GM12878 (cell line): Measurements from ENCODE around the gene LRGUK. TPM values are rescaled to one million over a fixed set of nuclear protein-coding genes. Genes with fewer than 3 reads are reported as not detected.

Experiments
- ATAC-seq: fragments of 200-7000 bp; cut with Tn5 transposase; 3 replicates; pipeline ENCODE4 v1.9.1; 2020; ENCODE audit warnings: mild to moderate bottlenecking, moderate library complexity
- BruUV-seq: library from RNA; stranded (reverse); fragments of 400-500 nt; replicated peaks from 2 replicates; lab custom pipeline; 2021; lab: Mats Ljungman, UMichigan
- CTCF ChIA-PET: fragments of 300-600 bp; sonication (Branson Sonifier 250); formaldehyde crosslinking; extraction: SDS; loops from one replicate; lab custom pipeline; 2021; ENCODE audit warnings: inconsistent platforms; lab: Yijun Ruan, JAX
- POLR2A ChIA-PET: fragments of 350-600 bp; formaldehyde crosslinking; extraction: SDS; loops from one replicate; lab custom pipeline; 2021; ENCODE audit warnings: inconsistent platforms; lab: Charles Lee
- RAD21 ChIA-PET: fragments of 300-600 bp; sonication (Branson Sonifier 250); formaldehyde crosslinking; loops from one replicate; lab custom pipeline; 2023; ENCODE audit warnings: antibody characterized with exemption; ENCODE audit not compliant: unreplicated experiment; lab: Charles Lee
- SMC1A ChIA-PET: fragments of 300-600 bp; sonication (Branson Sonifier 250); formaldehyde crosslinking; loops from one replicate; lab custom pipeline; 2023; ENCODE audit not compliant: unreplicated experiment, uncharacterized antibody; lab: Charles Lee
- DNase-seq: peaks from one replicate; pipeline ENCODE4 v3.0.0-alpha.2; 2011; ENCODE audit warnings: low read depth, low spot score
- FAIRE-seq: peaks from 3 replicates; lab custom pipeline; 2011; peaks lifted over from hg19 to GRCh38; lab: Jason Lieb, UNC
- H2AFZ ChIP-seq: 2 replicates; pipeline ENCODE4 v1.6.0; 2011; ENCODE audit warnings: low read depth, low read length, control low read depth; ENCODE audit not compliant: control insufficient read depth
- H3K27ac ChIP-seq: 2 replicates; pipeline ENCODE4 v1.5.1; 2011; ENCODE audit warnings: control low read depth; ENCODE audit not compliant: control insufficient read depth, insufficient read depth
- H3K27me3 ChIP-seq, 2 experiments: replicated peaks in 1 of 2; 2 replicates each; pipeline versions ENCODE4 v1.6.0 to v1.6.1; 2011; ENCODE audit warnings: low read length in 1 of 2; ENCODE audit not compliant: control insufficient read depth in 2 of 2, insufficient read depth in 2 of 2
- H3K36me3 ChIP-seq, 2 experiments: 2 replicates each; pipeline ENCODE4 v1.5.1; 2011; ENCODE audit warnings: low read length in 1 of 2; ENCODE audit not compliant: control insufficient read depth in 2 of 2, insufficient read depth in 2 of 2
- H3K4me1 ChIP-seq: 2 replicates; pipeline ENCODE4 v1.6.1; 2011; ENCODE audit warnings: mild to moderate bottlenecking, low read length, moderate library complexity, mixed read lengths; ENCODE audit not compliant: control insufficient read depth, insufficient read depth
- H3K4me2 ChIP-seq: 2 replicates; pipeline ENCODE4 v1.6.0; 2011; ENCODE audit warnings: control low read depth; ENCODE audit not compliant: control insufficient read depth, insufficient read depth
- H3K4me3 ChIP-seq: fragments of 200-600 bp; sonication (generic); 2 replicates; pipeline ENCODE4 v1.5.1; 2016
- H3K79me2 ChIP-seq: 2 replicates; pipeline ENCODE4 v1.6.0; 2011; ENCODE audit warnings: low read length; ENCODE audit not compliant: control insufficient read depth, insufficient read depth
- H3K9ac ChIP-seq: 2 replicates; pipeline ENCODE4 v1.8.0; 2011; ENCODE audit warnings: low read length, control low read depth, mixed read lengths; ENCODE audit not compliant: control insufficient read depth, insufficient read depth
- H3K9me3 ChIP-seq: replicated peaks from 3 replicates; pipeline ENCODE4 v1.5.1; 2011; ENCODE audit warnings: mild to moderate bottlenecking, low read length; ENCODE audit not compliant: control insufficient read depth, insufficient read depth
- H4K20me1 ChIP-seq: 2 replicates; pipeline ENCODE4 v1.6.0; 2011; ENCODE audit not compliant: control insufficient read depth, insufficient read depth
- GATAD2B ChIP-seq: fragments of 450-650 bp; conservative IDR thresholded peaks from 2 replicates; pipeline ENCODE4 v1.6.1; 2017; ENCODE audit warnings: low read depth, mild to moderate bottlenecking, moderate library complexity
- IRF5 ChIP-seq: fragments of 450-650 bp; IDR thresholded peaks from 2 replicates; pipeline ENCODE4 v1.6.1; 2017; ENCODE audit warnings: borderline replicate concordance
- PAX5 ChIP-seq: IDR thresholded peaks from 2 replicates; pipeline ENCODE4 v1.6.1; 2011; ENCODE audit warnings: low read depth, low read length, borderline replicate concordance
- PBX3 ChIP-seq: IDR thresholded peaks from 2 replicates; pipeline ENCODE4 v1.6.1; 2011; ENCODE audit warnings: mild to moderate bottlenecking, low read depth, low read length, moderate library complexity; ENCODE audit not compliant: insufficient replicate concordance
- SRF ChIP-seq, 2 experiments: IDR thresholded peaks; 2 replicates each; pipeline ENCODE4 v1.6.1; 2011; ENCODE audit warnings: low read depth in 2 of 2, low read length in 2 of 2, mild to moderate bottlenecking in 1 of 2, moderate library complexity in 1 of 2
- WGBS: methylation state at CpG from one replicate; pipeline ENCODE4 v1.1.6; 2016; ENCODE audit warnings: low lambda C conversion rate; ENCODE audit not compliant: insufficient replicate concordance, insufficient coverage; ENCODE audit errors: missing lambda C conversion rate; 5-methylcytosine and 5-hydroxymethylcytosine counted together
- in situ Hi-C: fragments of 300-500 bp; cut with MboI; formaldehyde crosslinking; loops from 9 replicates; pipeline ENCODE4 v1.14.3; 2018; ENCODE audit warnings: mixed read lengths
- intact Hi-C: fragments of 100-400 bp; cut with micrococcal nuclease; formaldehyde crosslinking; loops from one replicate; pipeline ENCODE4 v1.14.2; 2022; ENCODE audit not compliant: unreplicated experiment
- polyA plus RNA-seq, 11 experiments: library from polyadenylated mRNA; depleted of rRNA in 4 of 11; unstranded in 6 of 11; stranded (reverse) in 5 of 11; fragments of >200 nt; fragmentation: Nextera tagmentation in 4 of 11; fragmentation: Illumina TruSeq in 1 of 11; extraction: Ambion mirVana in 4 of 11; extraction: Trizol in 1 of 11; gene quantifications; 1 replicate in 1 of 11; 2 replicates in 10 of 11; pipeline versions ENCODE4 v1.2.1 to v1.2.3, GENCODE V29; 2011 to 2016; ENCODE audit warnings: inconsistent platforms in 2 of 11, missing spikeins in 2 of 11, low read depth in 1 of 11
- total RNA-seq, 4 experiments: library from RNA; depleted of rRNA in 3 of 4; stranded (reverse); fragments of >200 nt in 3 of 4; fragmentation: Illumina TruSeq in 1 of 4; extraction: Trizol in 1 of 4; gene quantifications; 2 replicates each; pipeline versions ENCODE4 v1.2.1 to v1.2.3, GENCODE V29; 2013 to 2021
- TF ChIP-seq, protein P1 (sequence below): IDR thresholded peaks from 2 replicates; pipeline ENCODE4 v1.6.1; 2012; ENCODE audit warnings: mild to moderate bottlenecking, low read depth, low read length

Gene LRGUK
- total and polyA plus RNA-seq, 10 of the 15 experiments (the other 5 are each of a cell fraction or from before 2014, with no cell fraction given) = 0.04 to 0.14 (median 0.08) TPM; not detected in 3

DNA sequence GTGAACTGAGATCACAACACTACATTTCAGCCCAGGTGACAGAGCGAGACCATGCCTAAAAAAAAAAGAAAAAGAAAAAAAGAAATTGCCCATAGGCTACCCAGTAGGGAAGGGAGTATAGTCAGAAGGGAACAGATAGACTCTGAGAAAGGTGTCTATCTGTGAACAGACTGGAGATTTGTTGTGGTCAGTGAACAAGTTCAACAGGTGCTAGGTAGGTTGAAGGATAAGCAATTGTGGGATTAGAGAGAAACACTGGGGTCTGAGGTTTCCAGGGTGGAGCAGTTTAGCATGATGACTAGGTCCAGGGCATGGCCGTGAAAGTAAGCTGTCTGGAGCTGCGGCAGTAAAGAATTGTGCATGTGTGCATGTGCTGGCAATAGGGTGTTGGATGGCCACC lies 6.9 kb downstream of the LRGUK start:
- POLR2A ChIA-PET = no interaction called here
- TF ChIP-seq IRF5 (no peak), GATAD2B (no peak), SRF (IDR thresholded peaks at IDR 0.05; ENCODE audit: low read depth in 2 of 2, low read length in 2 of 2) (no peak), PBX3 (no peak), PAX5 (no peak)
- TF ChIP-seq, protein P1, sequence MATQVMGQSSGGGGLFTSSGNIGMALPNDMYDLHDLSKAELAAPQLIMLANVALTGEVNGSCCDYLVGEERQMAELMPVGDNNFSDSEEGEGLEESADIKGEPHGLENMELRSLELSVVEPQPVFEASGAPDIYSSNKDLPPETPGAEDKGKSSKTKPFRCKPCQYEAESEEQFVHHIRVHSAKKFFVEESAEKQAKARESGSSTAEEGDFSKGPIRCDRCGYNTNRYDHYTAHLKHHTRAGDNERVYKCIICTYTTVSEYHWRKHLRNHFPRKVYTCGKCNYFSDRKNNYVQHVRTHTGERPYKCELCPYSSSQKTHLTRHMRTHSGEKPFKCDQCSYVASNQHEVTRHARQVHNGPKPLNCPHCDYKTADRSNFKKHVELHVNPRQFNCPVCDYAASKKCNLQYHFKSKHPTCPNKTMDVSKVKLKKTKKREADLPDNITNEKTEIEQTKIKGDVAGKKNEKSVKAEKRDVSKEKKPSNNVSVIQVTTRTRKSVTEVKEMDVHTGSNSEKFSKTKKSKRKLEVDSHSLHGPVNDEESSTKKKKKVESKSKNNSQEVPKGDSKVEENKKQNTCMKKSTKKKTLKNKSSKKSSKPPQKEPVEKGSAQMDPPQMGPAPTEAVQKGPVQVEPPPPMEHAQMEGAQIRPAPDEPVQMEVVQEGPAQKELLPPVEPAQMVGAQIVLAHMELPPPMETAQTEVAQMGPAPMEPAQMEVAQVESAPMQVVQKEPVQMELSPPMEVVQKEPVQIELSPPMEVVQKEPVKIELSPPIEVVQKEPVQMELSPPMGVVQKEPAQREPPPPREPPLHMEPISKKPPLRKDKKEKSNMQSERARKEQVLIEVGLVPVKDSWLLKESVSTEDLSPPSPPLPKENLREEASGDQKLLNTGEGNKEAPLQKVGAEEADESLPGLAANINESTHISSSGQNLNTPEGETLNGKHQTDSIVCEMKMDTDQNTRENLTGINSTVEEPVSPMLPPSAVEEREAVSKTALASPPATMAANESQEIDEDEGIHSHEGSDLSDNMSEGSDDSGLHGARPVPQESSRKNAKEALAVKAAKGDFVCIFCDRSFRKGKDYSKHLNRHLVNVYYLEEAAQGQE = no peak
- BruUV-seq = no TSS peak

More for the DNA sequence above, 6.9 kb downstream of the LRGUK start:
- ChIA-PET RAD21 (no interaction called here), CTCF (no interaction called here), SMC1A (no interaction called here)
- 47% methylated on average over 3 of the region's 3 CpGs for WGBS
- in situ Hi-C loops (no loop called here), intact Hi-C loops (no loop called here)
- Histone ChIP-seq H3K4me2 (no peak overlapping the region), H4K20me1 (no peaks in the 10 kb centered on the region), H3K4me3 (no peak overlapping the region), H3K79me2 (no peaks in the 10 kb centered on the region), H2AFZ (no peak overlapping the region), H3K27ac (no peak overlapping the region), H3K9ac (no peak overlapping the region), H3K9me3 (no peaks in the 10 kb centered on the region), H3K4me1 (no peaks in the 10 kb centered on the region), H3K27me3 (no peaks in the 10 kb centered on the region), H3K36me3 (no peaks in the 10 kb centered on the region)
- FAIRE-seq (no peak), DNase-seq (no peak), ATAC-seq (no peak)
